Lung (tissue), 12 donors: ENCODE measurements around the gene GRIK2. TPM values are rescaled to one million over a fixed set of nuclear protein-coding genes. Genes with fewer than 3 reads are reported as not detected.

Experiments
- ATAC-seq: fragments of 200-7000 bp; cut with Tn5 transposase; one replicate; pipeline ENCODE4 v1.9.1; 2020; ENCODE audit warnings: moderate number of reproducible peaks; ENCODE audit not compliant: insufficient read depth, low FRiP score
- DNase-seq, 3 donors: peaks; one replicate each; pipeline ENCODE4 v3.0.0-alpha.2; 2013 to 2017
- H3K27ac ChIP-seq, 2 donors: one replicate each; pipeline ENCODE4 v1.5.1; 2013; ENCODE audit warnings: mild to moderate bottlenecking in 2 of 2, moderate library complexity in 2 of 2, control low read depth in 1 of 2, inconsistent platforms in 1 of 2, low read depth in 1 of 2, low read length in 1 of 2
- H3K27me3 ChIP-seq, 3 donors: one replicate each; pipeline ENCODE4 v1.5.1; 2013; ENCODE audit warnings: low read length in 2 of 3; ENCODE audit not compliant: control insufficient read depth in 3 of 3, insufficient read depth in 3 of 3
- H3K36me3 ChIP-seq, 4 donors: one replicate each; pipeline ENCODE4 v1.5.1; 2013; ENCODE audit warnings: low read length in 4 of 4, mild to moderate bottlenecking in 1 of 4, moderate library complexity in 1 of 4; ENCODE audit not compliant: control insufficient read depth in 4 of 4, insufficient read depth in 4 of 4
- H3K4me1 ChIP-seq, 5 donors: one replicate each; pipeline ENCODE4 v1.5.1; 2013; ENCODE audit warnings: low read length in 5 of 5, mild to moderate bottlenecking in 2 of 5, moderate library complexity in 1 of 5; ENCODE audit not compliant: control insufficient read depth in 5 of 5, insufficient read depth in 5 of 5
- H3K4me3 ChIP-seq: one replicate; pipeline ENCODE4 v1.5.1; 2013; ENCODE audit warnings: mild to moderate bottlenecking, control low read depth, moderate library complexity
- H3K9ac ChIP-seq, 2 donors: one replicate each; pipeline ENCODE4 v1.5.1; 2013; ENCODE audit warnings: low read length in 2 of 2, control low read depth in 1 of 2; ENCODE audit not compliant: insufficient read depth in 1 of 2
- H3K9me3 ChIP-seq, 4 donors: one replicate each; pipeline ENCODE4 v1.5.1; 2013; ENCODE audit warnings: low read length in 3 of 4, mild to moderate bottlenecking in 1 of 4, moderate library complexity in 1 of 4; ENCODE audit not compliant: control insufficient read depth in 4 of 4, insufficient read depth in 3 of 4
- WGBS, 2 donors: extraction: QIAGEN DNeasy Blood & Tissue Kit; methylation state at CpG; one replicate each; pipeline ENCODE4 v1.1.7; 2013; 5-methylcytosine and 5-hydroxymethylcytosine counted together
- polyA plus RNA-seq, 2 donors: library from polyadenylated mRNA; stranded (reverse); fragments of 200-250 nt; gene quantifications; one replicate each; pipeline ENCODE4 v1.2.1, GENCODE V29; 2013
- total RNA-seq, 2 donors: library from RNA; depleted of rRNA in 1 of 2; stranded (reverse); fragments of >200 nt in 1 of 2; gene quantifications; one replicate each; pipeline ENCODE4 v1.2.1, GENCODE V29; 2014 to 2021
- TF ChIP-seq, protein P1 (sequence below): IDR thresholded peaks from 2 replicates; pipeline ENCODE4 v1.5.1; 2012; ENCODE audit warnings: mild to moderate bottlenecking; ENCODE audit errors: control extremely low read depth, extremely low read depth
- donor health status: control.
- donor health status: control.
- donor health status: Bipolar disorder and iron deficiency.
- donor health status: healthy.
- donor health status: DM: yes; HTN: yes; CAD: no.

Gene GRIK2
- total and polyA plus RNA-seq, 4 donors: 0.09 to 5.1 (median 0.67) TPM

DNA sequence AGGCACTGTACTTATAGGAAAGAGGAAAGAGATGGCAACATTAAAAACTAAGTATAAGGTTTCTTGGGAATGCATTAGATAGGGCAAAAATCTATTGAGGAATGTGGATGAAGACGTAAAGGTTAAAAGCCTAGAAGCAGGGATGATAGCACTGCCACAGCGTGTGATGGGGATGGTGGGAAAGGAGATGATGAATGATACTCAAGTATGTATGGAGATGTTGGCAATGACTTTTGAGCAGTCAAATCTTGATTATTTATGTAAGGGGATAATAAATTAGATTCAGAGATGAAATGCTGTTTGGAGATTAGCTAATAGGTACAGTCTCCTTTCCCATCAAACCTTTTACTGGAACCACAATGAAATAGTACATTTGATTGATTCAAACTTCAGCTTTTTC, 432.8 kb downstream of the GRIK2 start:
- Histone ChIP-seq H3K9me3 (peaks cover 0 to 5% (median 0%) of the 10 kb centered on the region in 4 donors), H3K9ac (no peak overlapping the region), H3K36me3 (no peaks in the 10 kb centered on the region), H3K4me1 (no peaks in the 10 kb centered on the region), H3K27ac (no peak overlapping the region), H3K4me3 (no peak overlapping the region), H3K27me3 (no peaks in the 10 kb centered on the region)
- TF ChIP-seq, protein P1, sequence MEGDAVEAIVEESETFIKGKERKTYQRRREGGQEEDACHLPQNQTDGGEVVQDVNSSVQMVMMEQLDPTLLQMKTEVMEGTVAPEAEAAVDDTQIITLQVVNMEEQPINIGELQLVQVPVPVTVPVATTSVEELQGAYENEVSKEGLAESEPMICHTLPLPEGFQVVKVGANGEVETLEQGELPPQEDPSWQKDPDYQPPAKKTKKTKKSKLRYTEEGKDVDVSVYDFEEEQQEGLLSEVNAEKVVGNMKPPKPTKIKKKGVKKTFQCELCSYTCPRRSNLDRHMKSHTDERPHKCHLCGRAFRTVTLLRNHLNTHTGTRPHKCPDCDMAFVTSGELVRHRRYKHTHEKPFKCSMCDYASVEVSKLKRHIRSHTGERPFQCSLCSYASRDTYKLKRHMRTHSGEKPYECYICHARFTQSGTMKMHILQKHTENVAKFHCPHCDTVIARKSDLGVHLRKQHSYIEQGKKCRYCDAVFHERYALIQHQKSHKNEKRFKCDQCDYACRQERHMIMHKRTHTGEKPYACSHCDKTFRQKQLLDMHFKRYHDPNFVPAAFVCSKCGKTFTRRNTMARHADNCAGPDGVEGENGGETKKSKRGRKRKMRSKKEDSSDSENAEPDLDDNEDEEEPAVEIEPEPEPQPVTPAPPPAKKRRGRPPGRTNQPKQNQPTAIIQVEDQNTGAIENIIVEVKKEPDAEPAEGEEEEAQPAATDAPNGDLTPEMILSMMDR: no peak
- ATAC-seq (no peak), DNase-seq (no peak)
- WGBS, 2 donors: 78 to 85% methylated on average over 2 of the region's 2 CpGs

GRCh38 chr6:101826678-101827077, 433.2 kb downstream of the GRIK2 start:
- WGBS, 2 donors: 60 to 76% methylated on average over 3 of the region's 3 CpGs
- ATAC-seq (no peak), DNase-seq (no peak)

GRCh38 chr6:101830501-101831031, 437.1 kb downstream of the GRIK2 start:
- Histone ChIP-seq H3K4me3 (no peak overlapping the region), H3K9ac (no peak overlapping the region), H3K27me3 (no peaks in the 10 kb centered on the region), H3K4me1 (no peaks in the 10 kb centered on the region), H3K9me3 (peaks cover 0 to 5% (median 0%) of the 10 kb centered on the region in 4 donors), H3K36me3 (no peaks in the 10 kb centered on the region), H3K27ac (no peak overlapping the region)
- DNase-seq (no peak), ATAC-seq (no peak)
- TF ChIP-seq, protein P1: no peak

More at GRCh38 chr6:101826678-101827077, 433.2 kb downstream of the GRIK2 start:
- Histone ChIP-seq H3K27me3 (no peaks in the 10 kb centered on the region), H3K36me3 (no peaks in the 10 kb centered on the region), H3K4me3 (no peak overlapping the region), H3K9me3 (peaks cover 0 to 5% (median 0%) of the 10 kb centered on the region in 4 donors), H3K9ac (no peak overlapping the region), H3K4me1 (no peaks in the 10 kb centered on the region), H3K27ac (no peak overlapping the region)
- TF ChIP-seq, protein P1: no peak

- 62 to 70% methylated on average over 2 of the region's 2 CpGs for WGBS, 2 donors
- Histone ChIP-seq H3K4me3 (no peak overlapping the region), H3K9ac (no peak overlapping the region), H3K36me3 (no peaks in the 10 kb centered on the region), H3K4me1 (no peaks in the 10 kb centered on the region), H3K27ac (no peak overlapping the region), H3K27me3 (no peaks in the 10 kb centered on the region), H3K9me3 (peaks cover 0 to 5% (median 0%) of the 10 kb centered on the region in 4 donors)
- no peak for ATAC-seq
- TF ChIP-seq, protein P1: no peak
- DNase-seq: no peak
Measured at GRCh38 chr6:101832371-101832770, 438.9 kb downstream of the GRIK2 start.
